T-helper 2 cell (primary cell): ENCODE data around the gene ZFAND4.
"Not testable (repeated sequence)": the region's sequence is repeated elsewhere in the genome, so short reads cannot be mapped to it uniquely, and the experiment has no call there.

ENCODE experiments used
- DNase-seq, 5 experiments: peaks; one replicate each; pipeline versions ENCODE4 v3.0.0 to v3.0.0-alpha.2; 2012 to 2022

The ZFAND4 gene

GRCh38 chr10:45640049-45640448 lies 32.5 kb downstream of the ZFAND4 start:
- DNase-seq = no peak

DNA sequence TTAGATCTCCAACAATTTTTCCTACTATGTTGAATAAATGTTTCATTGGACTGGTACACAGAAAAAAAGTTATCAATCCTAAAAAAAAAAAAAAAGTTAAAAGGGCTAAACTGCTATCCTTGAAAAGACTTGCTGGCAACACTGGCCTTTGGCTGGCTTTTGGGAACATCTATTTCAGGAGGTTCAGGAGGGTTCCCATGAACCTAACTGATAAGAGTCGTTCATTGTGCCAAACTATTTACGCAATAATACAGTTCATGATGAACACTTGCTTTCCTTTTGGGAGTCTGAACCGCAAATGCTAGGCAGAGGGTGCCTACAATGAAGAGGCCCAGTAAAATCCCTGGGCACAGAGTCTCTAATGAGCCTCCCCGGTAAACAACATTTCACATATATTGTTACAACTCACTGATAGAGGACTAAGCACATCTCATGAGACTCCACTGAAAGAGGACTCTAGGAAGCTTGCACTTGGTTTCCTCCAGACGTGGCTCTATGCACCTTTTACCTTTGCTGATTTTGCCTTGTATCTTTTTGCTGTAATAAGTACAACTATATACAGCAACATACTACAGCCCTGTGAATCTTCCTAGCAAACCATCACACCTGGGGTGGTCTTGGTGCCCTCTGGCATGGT lies 45.0 kb downstream of the ZFAND4 start:
- no peak for DNase-seq

DNA sequence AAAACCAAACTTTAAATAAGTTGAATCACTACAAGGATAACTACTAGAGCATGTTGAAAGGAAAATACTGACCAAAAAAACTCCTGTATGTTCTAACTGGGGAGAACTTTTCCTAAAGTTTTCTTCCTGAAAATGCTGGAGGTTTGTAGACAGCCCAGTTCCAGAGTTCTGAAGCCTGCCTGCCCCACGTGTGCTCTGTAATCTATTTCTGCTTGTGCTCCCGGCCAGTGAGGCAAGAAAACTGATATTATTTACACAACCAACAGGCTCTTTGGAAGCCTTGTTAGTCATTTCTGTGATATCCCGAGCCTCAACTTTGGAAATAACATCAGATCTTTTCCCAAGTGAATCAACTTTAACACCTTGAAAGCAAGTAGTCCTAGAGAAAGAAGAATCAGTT lies 46.7 kb downstream of the ZFAND4 start:
- DNase-seq = no peak

- no peak for DNase-seq
Observed at GRCh38 chr10:45624724-45625123, 47.8 kb downstream of the ZFAND4 start.

- DNase-seq = no peak
Observed at GRCh38 chr10:45614869-45615268, 57.7 kb downstream of the ZFAND4 start.

GRCh38 chr10:45612741-45613140 lies 59.8 kb downstream of the ZFAND4 start:
- DNase-seq = no peak

GRCh38 chr10:45608052-45608451 lies 64.5 kb downstream of the ZFAND4 start:
- DNase-seq = no peak

GRCh38 chr10:45607276-45607675 lies 65.3 kb downstream of the ZFAND4 start:
- DNase-seq = no peak

GRCh38 chr10:45602836-45603235 lies 69.7 kb downstream of the ZFAND4 start:
- DNase-seq = no peak

DNA sequence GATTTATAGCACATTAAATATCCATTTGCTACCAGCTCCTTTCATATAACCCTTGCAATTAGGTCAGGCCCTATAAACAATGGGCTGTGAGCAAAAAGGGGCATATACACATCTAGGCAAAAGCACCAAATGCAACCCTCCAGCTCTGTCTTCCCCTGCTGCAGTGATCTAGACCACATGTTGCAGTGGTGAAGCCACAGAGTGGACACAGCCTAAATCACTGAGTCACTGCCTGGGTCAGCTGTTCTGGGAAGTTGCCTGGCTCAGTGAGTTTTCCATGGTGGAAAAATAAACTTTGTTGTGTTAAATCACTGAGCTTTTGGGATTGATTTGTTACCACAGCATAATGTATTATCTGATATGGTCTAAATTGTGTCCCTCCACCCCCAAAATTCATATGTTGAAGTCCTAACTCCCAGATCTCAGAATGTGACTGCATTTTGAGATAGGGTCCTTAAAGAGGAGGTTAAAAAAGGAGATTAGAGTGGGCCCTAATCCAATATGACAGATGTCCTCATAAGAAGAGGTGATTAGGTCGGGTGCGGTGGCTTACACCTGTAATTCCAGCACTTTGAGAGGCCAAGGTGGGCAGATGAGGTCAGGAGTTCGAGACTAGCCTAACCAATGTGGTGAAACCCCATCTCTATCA lies 70.4 kb downstream of the ZFAND4 start:
- DNase-seq = no peak

GRCh38 chr10:45601254-45601930 lies 71.2 kb downstream of the ZFAND4 start:
- not testable (repeated sequence) for DNase-seq

DNA sequence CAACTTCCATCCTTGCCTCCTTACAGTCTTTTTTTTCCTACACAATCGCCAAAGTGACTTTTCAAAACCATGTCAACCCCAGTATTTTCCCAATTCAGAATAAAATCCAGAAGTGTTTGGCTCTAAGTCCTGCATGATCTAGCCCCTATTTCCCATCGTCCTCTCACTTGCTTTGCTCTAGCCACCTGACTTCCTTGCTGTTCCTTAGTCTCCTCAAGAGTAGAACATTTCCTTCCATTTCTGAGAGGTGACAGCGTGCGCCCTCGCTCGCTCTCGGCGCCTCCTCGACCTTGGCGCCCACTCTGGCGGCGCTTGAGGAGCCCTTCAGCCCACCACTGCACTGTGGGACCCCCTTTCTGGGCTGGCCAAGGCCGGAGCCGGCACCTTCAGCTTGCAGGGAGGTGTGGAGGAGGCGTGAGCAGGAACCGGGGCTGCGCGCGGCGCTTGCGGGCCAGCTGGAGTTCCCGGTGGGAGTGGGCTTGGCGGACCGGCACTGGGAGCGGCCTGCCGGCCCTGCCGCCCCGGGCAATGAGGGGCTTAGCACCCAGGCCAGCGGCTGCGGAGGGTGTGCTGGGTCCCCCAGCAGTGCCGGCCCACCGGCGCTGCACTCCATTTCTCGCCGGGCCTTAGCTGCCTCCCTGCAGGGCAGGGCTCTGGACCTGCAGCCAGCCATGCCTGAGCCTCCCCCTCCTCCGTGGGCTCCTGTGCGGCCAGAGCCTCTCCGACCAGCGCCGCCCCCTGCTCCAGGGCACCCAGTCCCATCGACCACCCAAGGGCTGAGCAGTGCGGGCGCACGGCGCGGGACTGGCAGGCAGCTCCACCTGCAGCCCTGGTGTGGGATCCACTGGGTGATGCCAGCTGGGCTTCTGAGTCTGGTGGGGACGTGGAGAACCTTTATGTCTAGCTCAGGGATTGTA lies 72.0 kb downstream of the ZFAND4 start:
- not testable (repeated sequence) for DNase-seq

DNA sequence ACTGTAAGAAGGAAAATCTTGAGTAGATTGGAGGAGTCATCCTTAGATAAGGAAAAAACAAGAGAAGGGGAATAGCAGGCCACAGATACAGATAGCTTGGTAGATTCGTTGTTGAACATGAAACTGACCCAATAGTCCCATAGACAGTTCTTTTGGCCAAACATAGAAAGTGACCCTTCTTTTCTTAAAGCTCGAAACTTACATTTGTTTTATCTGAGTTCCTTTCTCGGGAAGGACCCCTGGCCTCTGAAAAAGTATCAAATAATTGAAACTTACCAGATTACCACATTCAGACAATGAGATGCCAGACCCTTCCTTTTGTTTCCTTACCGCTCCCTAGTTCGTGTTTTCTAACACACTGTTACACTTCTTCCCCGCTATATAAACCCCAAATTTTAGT lies 72.9 kb downstream of the ZFAND4 start:
- DNase-seq = no peak

- no peak for DNase-seq
Observed at GRCh38 chr10:45599021-45599603, 73.5 kb downstream of the ZFAND4 start.

- no peak for DNase-seq
Observed at GRCh38 chr10:45596526-45596925, 76.0 kb downstream of the ZFAND4 start.

DNA sequence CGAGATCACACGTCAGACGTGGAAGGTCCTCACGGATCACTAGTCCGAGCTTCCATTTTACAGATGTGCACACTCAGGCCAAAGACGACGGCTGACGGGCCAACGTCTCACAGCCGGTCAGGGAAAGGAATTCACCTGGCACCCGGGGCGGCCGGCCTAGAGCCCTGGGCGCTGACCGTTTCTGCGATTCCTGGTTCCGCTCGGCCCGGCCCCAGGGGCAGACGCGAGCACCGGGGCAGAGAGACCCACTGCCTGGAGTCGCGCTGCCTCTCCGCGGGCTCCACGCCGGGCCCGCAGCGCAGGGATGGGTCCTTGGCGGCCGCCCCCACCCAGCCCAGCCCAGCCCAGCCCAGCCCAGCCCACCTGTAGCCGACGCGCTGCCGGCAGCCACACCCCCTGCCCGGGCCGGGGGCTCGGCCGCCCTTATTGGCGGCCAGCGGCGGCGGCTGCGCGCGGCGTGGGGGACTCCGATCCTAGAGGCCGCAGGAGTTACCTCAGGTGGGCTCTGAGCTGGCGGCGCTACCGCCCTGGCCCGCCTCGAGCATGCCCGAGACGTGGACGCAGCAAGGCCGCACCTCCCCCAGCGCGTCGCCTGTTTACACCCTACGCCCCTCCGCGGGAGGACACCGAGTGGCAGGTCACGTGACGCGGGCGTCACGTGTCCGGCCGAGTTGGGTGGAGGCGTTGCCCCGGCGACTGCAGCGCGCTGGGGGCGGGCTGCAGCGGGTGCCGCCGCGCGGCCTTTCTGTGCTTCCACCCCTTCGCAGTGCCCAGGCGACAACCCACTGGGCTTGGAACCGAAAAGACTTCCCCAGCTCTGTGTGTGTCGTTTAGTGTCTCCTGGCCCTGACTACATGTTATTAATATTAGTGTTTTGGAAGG lies 78.1 kb downstream of the ZFAND4 start:
- peak; percentile 78 to 95 (median 83) for DNase-seq

DNA sequence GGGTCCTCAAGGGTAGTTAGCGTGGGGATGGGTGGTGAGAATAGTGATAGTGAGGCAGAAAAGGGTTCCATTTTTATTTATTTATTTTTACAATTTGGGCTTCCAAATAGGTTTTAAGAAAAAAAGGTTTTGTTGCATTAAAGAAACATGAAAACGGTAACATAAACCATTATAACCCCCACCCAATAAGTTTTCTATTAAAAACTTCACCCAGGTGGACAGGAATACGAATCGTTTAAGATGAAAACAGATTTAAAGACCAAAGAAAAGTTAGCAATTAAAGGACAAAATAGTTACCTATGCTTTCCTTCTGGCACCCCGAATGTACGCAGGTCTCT lies 78.7 kb downstream of the ZFAND4 start:
- DNase-seq = no peak

- DNase-seq = no peak
Observed at GRCh38 chr10:45592926-45593325, 79.6 kb downstream of the ZFAND4 start.

- peak in 1 of 5 experiments; percentile 19 for DNase-seq
Observed at GRCh38 chr10:45592432-45592831, 80.1 kb downstream of the ZFAND4 start.

DNA sequence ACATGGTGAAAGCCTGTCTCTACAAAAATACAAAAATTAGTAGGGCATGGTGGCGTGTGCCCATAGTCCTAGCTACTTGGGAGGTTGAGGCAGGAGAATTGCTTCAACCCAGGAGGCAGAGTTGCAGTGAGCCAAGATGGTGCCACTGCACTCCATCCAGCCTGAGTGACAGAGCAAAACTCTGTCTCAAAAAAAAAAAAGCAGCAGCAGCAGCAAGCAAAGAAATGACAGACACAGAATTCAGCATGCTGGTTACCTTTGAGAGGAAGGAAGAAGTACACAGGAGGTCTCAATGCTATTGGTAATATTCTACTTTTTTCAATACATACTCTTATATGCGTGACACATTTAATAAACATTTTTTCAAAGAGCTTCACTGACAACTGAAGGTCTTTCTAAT lies 81.3 kb downstream of the ZFAND4 start:
- no peak for DNase-seq

- DNase-seq = no peak
Observed at GRCh38 chr10:45589868-45590267, 82.7 kb downstream of the ZFAND4 start.

DNA sequence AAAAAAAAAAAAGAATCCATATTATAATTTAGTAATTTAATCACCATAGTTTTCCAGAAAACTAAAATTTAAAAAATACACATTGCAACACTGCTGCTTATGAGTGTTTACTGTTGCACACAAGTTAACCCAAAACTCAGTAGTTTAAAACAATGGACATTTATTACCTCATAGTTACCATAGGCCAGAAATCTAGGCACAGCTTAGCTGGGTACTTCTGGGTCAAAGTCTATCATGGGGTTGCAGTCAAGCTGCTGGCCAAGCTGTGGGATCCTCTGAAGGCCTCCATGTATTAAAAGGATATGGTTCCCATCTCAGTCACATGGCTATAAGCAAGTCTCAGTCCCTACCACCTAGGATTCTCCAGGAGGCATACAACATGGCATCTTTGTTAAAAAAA lies 83.6 kb downstream of the ZFAND4 start:
- no peak for DNase-seq
